IMR-90 (cell line): ENCODE data around the gene PRKCE. TPM values are rescaled to one million over a fixed set of nuclear protein-coding genes. Genes with fewer than 3 reads are reported as not detected.

Source experiments
- ATAC-seq: fragments of 200-7000 bp; cut with Tn5 transposase; 2 replicates; pipeline ENCODE4 v1.9.1; 2020; ENCODE audit warnings: low read depth, mild to moderate bottlenecking, moderate library complexity
- BruUV-seq: library from RNA; stranded (reverse); fragments of 400-500 nt; replicated peaks from 2 replicates; lab custom pipeline; 2021; lab: Mats Ljungman, UMichigan
- CTCF ChIA-PET: fragments of 300-600 bp; formaldehyde crosslinking; extraction: SDS; loops from one replicate; lab custom pipeline; 2021; ENCODE audit warnings: antibody characterized with exemption; lab: Yijun Ruan, JAX
- POLR2A ChIA-PET: fragments of 300-600 bp; sonication (Branson Sonifier 250); formaldehyde crosslinking; loops from one replicate; lab custom pipeline; 2022; ENCODE audit warnings: antibody characterized with exemption; ENCODE audit not compliant: unreplicated experiment; lab: Charles Lee
- DNase-seq: peaks from one replicate; pipeline ENCODE4 v3.0.0; 2013
- H2AFZ ChIP-seq: replicated peaks from 2 replicates; pipeline ENCODE3; 2013; ENCODE audit warnings: low read length, mild to moderate bottlenecking; ENCODE audit not compliant: poor library complexity
- H2AK5ac ChIP-seq: 2 replicates; pipeline ENCODE4 v1.6.1; 2013; ENCODE audit warnings: low read depth, low read length, inconsistent platforms
- H2AK9ac ChIP-seq: replicated peaks from 2 replicates; pipeline ENCODE3; 2013; ENCODE audit warnings: mild to moderate bottlenecking, low read depth, low read length, moderate library complexity; ENCODE audit not compliant: poor library complexity
- H2BK120ac ChIP-seq: 2 replicates; pipeline ENCODE4 v1.6.1; 2013; ENCODE audit warnings: low read depth, low read length, inconsistent platforms
- H2BK15ac ChIP-seq: 3 replicates; pipeline ENCODE4 v1.6.1; 2013; ENCODE audit warnings: low read depth, low read length, inconsistent platforms
- H2BK20ac ChIP-seq: 2 replicates; pipeline ENCODE4 v1.6.1; 2013; ENCODE audit warnings: low read depth, mild to moderate bottlenecking, inconsistent platforms, low read length, moderate library complexity
- H2BK5ac ChIP-seq: 2 replicates; pipeline ENCODE4 v1.6.1; 2013; ENCODE audit warnings: mild to moderate bottlenecking, low read depth, low read length, inconsistent platforms; ENCODE audit not compliant: poor library complexity, severe bottlenecking
- H3K14ac ChIP-seq: replicated peaks from 2 replicates; pipeline ENCODE4 v1.6.1; 2013; ENCODE audit warnings: low read depth, low read length, inconsistent platforms
- H3K18ac ChIP-seq: 2 replicates; pipeline ENCODE4 v1.6.1; 2013; ENCODE audit warnings: low read depth, low read length, control low read depth
- H3K23ac ChIP-seq: 2 replicates; pipeline ENCODE4 v1.6.1; 2013; ENCODE audit warnings: low read depth, low read length, inconsistent platforms
- H3K27ac ChIP-seq: 2 replicates; pipeline ENCODE4 v1.5.1; 2013; ENCODE audit warnings: mild to moderate bottlenecking, control low read depth, low read length; ENCODE audit not compliant: insufficient read depth
- H3K27me3 ChIP-seq: 2 replicates; pipeline ENCODE4 v1.6.1; 2013; ENCODE audit warnings: low read length; ENCODE audit not compliant: control insufficient read depth, insufficient read depth
- H3K36me3 ChIP-seq: 2 replicates; pipeline ENCODE4 v1.6.1; 2013; ENCODE audit warnings: low read length, mixed read lengths; ENCODE audit not compliant: control insufficient read depth, insufficient read depth
- H3K4ac ChIP-seq: 2 replicates; pipeline ENCODE4 v1.6.1; 2013; ENCODE audit warnings: low read depth, low read length, inconsistent platforms
- H3K4me1 ChIP-seq: 2 replicates; pipeline ENCODE4 v1.6.1; 2013; ENCODE audit warnings: low read length, mixed read lengths; ENCODE audit not compliant: control insufficient read depth, insufficient read depth
- H3K4me2 ChIP-seq: 2 replicates; pipeline ENCODE4 v1.6.1; 2013; ENCODE audit warnings: low read depth, mild to moderate bottlenecking, control low read depth, low read length, moderate library complexity
- H3K4me3 ChIP-seq: 2 replicates; pipeline ENCODE4 v1.5.1; 2013; ENCODE audit warnings: low read depth, mild to moderate bottlenecking, control low read depth, low read length, moderate library complexity; ENCODE audit not compliant: insufficient read depth
- H3K56ac ChIP-seq: 2 replicates; pipeline ENCODE4 v1.6.1; 2013; ENCODE audit warnings: low read length, inconsistent platforms; ENCODE audit not compliant: insufficient read depth; ENCODE audit errors: extremely low read depth
- H3K79me1 ChIP-seq, 2 experiments: 2 replicates each; pipeline ENCODE4 v1.6.1; 2013; ENCODE audit warnings: low read length in 2 of 2, inconsistent platforms in 1 of 2, low read depth in 1 of 2
- H3K9ac ChIP-seq: 2 replicates; pipeline ENCODE4 v1.6.1; 2013; ENCODE audit warnings: low read depth, low read length, control low read depth
- H3K9me1 ChIP-seq: 2 replicates; pipeline ENCODE4 v1.6.1; 2013; ENCODE audit warnings: low read length, inconsistent platforms; ENCODE audit not compliant: insufficient read depth
- H3K9me3 ChIP-seq: 2 replicates; pipeline ENCODE4 v1.6.1; 2013; ENCODE audit warnings: low read length; ENCODE audit not compliant: control insufficient read depth, insufficient read depth
- H4K20me1 ChIP-seq: 2 replicates; pipeline ENCODE4 v1.6.1; 2013; ENCODE audit warnings: low read length, inconsistent platforms; ENCODE audit not compliant: insufficient read depth
- H4K5ac ChIP-seq: 2 replicates; pipeline ENCODE4 v1.6.1; 2013; ENCODE audit warnings: mild to moderate bottlenecking, low read depth, low read length, control low read depth
- H4K8ac ChIP-seq, 2 experiments: 2 replicates each; pipeline ENCODE4 v1.6.1; 2013; ENCODE audit warnings: low read depth in 2 of 2, low read length in 2 of 2, control low read depth in 1 of 2, inconsistent platforms in 1 of 2
- H4K91ac ChIP-seq: 2 replicates; pipeline ENCODE4 v1.6.1; 2013; ENCODE audit warnings: low read depth, low read length, inconsistent platforms; ENCODE audit not compliant: insufficient read depth
- BHLHE40 ChIP-seq: fragments of 150-350 bp; IDR thresholded peaks from 2 replicates; pipeline ENCODE4 v1.6.1; 2016; ENCODE audit warnings: mild to moderate bottlenecking, low read depth, low read length
- CHD1 ChIP-seq: IDR thresholded peaks from 2 replicates; pipeline ENCODE4 v1.6.1; 2012; ENCODE audit warnings: low read depth, low read length, improper control_type of control experiment
- FOS ChIP-seq: fragments of 150-350 bp; IDR thresholded peaks from 2 replicates; pipeline ENCODE4 v1.6.1; 2016; ENCODE audit warnings: low read depth, low read length
- MAFK ChIP-seq: IDR thresholded peaks from 2 replicates; pipeline ENCODE4 v1.6.1; 2012; ENCODE audit warnings: low read depth, low read length, improper control_type of control experiment
- MAZ ChIP-seq: IDR thresholded peaks from 2 replicates; pipeline ENCODE4 v1.6.1; 2012; ENCODE audit warnings: low read depth, mild to moderate bottlenecking, low read length, improper control_type of control experiment, moderate library complexity, borderline replicate concordance
- MXI1 ChIP-seq: IDR thresholded peaks from 2 replicates; pipeline ENCODE4 v1.6.1; 2012; ENCODE audit warnings: low read depth, mild to moderate bottlenecking, low read length, moderate library complexity, borderline replicate concordance
- NFE2L2 ChIP-seq: fragments of 150-350 bp; IDR thresholded peaks from 2 replicates; pipeline ENCODE4 v1.6.1; 2016; ENCODE audit warnings: low read depth, mild to moderate bottlenecking, low read length
- POLR2A ChIP-seq: IDR thresholded peaks from 2 replicates; pipeline ENCODE4 v1.6.1; 2012; ENCODE audit warnings: mild to moderate bottlenecking, low read depth, low read length
- RAD21 ChIP-seq: IDR thresholded peaks from 2 replicates; pipeline ENCODE4 v1.6.1; 2012; ENCODE audit warnings: low read length, improper control_type of control experiment
- RCOR1 ChIP-seq: IDR thresholded peaks from 2 replicates; pipeline ENCODE4 v1.6.1; 2012; ENCODE audit warnings: mild to moderate bottlenecking, low read length, improper control_type of control experiment; ENCODE audit not compliant: insufficient replicate concordance
- RFX5 ChIP-seq: IDR thresholded peaks from 2 replicates; pipeline ENCODE4 v1.8.0; 2012; ENCODE audit warnings: low read depth, mild to moderate bottlenecking, low read length, moderate library complexity
- SMC3 ChIP-seq: fragments of 150-350 bp; IDR thresholded peaks from 2 replicates; pipeline ENCODE4 v1.6.1; 2016; ENCODE audit warnings: low read depth, mild to moderate bottlenecking, antibody characterized with exemption, low read length, moderate library complexity
- WGBS, 2 experiments: methylation state at CpG; one replicate each; pipeline versions ENCODE4 v1.1.5 to v1.1.7; 2013; ENCODE audit warnings: missing lambda C conversion rate in 2 of 2; ENCODE audit not compliant: insufficient read length in 1 of 2; ENCODE audit errors: extremely low coverage in 2 of 2; 5-methylcytosine and 5-hydroxymethylcytosine counted together
- dilution Hi-C: fragments of 300-500 bp; cut with HindIII; formaldehyde crosslinking; loops from one replicate; pipeline ENCODE4 v1.14.3; 2018; ENCODE audit warnings: low sequenced_read_pairs; ENCODE audit not compliant: unreplicated experiment
- in situ Hi-C: fragments of 300-500 bp; cut with MboI; formaldehyde crosslinking; loops from 3 replicates; pipeline ENCODE4 v1.14.3; 2019; ENCODE audit warnings: low sequenced_read_pairs, inconsistent platforms, mixed read lengths
- intact Hi-C: fragments of 100-400 bp; cut with micrococcal nuclease; formaldehyde crosslinking; loops from 2 replicates; pipeline ENCODE4 v1.10.0; 2022
- polyA plus RNA-seq, 3 experiments: library from polyadenylated mRNA; depleted of rRNA; stranded (reverse); fragments of >200 nt; gene quantifications; 2 replicates each; pipeline ENCODE4 v1.2.3, GENCODE V29; 2012; ENCODE audit warnings: low replicate concordance in 1 of 3
- total RNA-seq: library from RNA; depleted of rRNA; stranded (reverse); fragments of >200 nt; gene quantifications from 2 replicates; pipeline ENCODE4 v1.2.3, GENCODE V29; 2012
- TF ChIP-seq, protein P1 (sequence below): fragments of 150-350 bp; IDR thresholded peaks from 2 replicates; pipeline ENCODE4 v1.6.1; 2016; ENCODE audit warnings: low read depth, mild to moderate bottlenecking, low read length, moderate library complexity, borderline replicate concordance
- TF ChIP-seq, protein P2 (sequence below): fragments of 150-350 bp; IDR thresholded peaks from 2 replicates; pipeline ENCODE4 v1.6.1; 2017; ENCODE audit warnings: mild to moderate bottlenecking, antibody characterized with exemption, low read length, low read depth
- TF ChIP-seq, protein P3 (sequence below): conservative IDR thresholded peaks from 2 replicates; pipeline ENCODE4 v1.5.1; 2012; ENCODE audit warnings: mild to moderate bottlenecking, low read depth, low read length, improper control_type of control experiment

PRKCE gene
- total and polyA plus RNA-seq, 2 of the 4 experiments (the other 2 are of a cell fraction): 8.1 to 32.4 TPM

DNA sequence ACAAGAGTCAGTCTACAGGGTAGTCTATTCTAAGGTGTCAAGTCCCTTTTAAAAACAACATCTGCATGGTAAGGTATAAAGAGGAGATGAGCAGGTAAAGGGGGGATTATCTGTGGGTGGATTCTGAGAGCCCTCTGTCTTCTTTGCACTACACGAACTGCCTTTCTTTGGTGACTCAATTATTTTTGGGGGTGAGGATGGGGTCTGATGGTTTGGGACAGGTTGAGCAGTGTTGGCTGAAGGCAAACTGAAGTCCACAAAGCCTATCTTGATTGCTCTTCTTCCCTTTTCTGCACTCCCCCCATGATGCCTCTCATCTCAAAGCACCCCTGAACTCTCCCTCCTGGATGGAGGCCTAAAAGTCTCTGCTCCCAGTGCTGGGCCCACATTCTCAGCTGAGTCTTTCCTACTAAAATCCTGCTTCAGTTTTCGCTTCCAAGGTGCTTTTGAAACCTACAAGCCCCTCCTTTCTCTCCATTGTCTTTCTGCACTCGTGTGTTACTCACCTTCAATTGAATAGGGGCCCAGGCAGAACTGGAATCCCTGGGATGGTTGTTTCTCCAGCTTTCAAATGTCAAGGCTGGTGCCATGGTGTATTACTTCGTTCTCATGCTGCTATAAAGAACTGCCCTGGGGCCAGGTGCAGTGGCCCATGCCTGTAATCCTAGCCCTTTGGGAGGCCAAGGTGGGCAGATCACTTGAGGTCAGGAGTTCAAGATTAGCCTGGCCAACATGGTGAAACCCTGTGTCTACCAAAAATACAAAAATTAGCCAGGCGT is 64.3 kb downstream of the PRKCE start:
- no peak overlapping the region for H3K23ac ChIP-seq
- no peak overlapping the region for H3K18ac ChIP-seq
- H2BK20ac ChIP-seq: no peak overlapping the region
- no peak for ATAC-seq
- no peaks in the 10 kb centered on the region for H3K9me3 ChIP-seq
- no peak overlapping the region for H3K56ac ChIP-seq
- ChIA-PET POLR2A (no interaction called here), CTCF (no interaction called here)
- H4K20me1 ChIP-seq: 0 out of 2 replicates have a peak, but pooled peaks cover 11% of the 10 kb centered on the region
- H2BK15ac ChIP-seq: no peak overlapping the region
- no peak overlapping the region for H4K8ac ChIP-seq
- in situ Hi-C loops: no loop called here
- no peaks in the 10 kb centered on the region for H3K36me3 ChIP-seq
- H4K5ac ChIP-seq: no peak overlapping the region
- no peak overlapping the region for H2AK5ac ChIP-seq
- dilution Hi-C loops: no loop called here
- BruUV-seq: no TSS peak
- H3K4me3 ChIP-seq: no peak overlapping the region
- 86% methylated on average over 1 of the region's 5 CpGs; no CpG with 5 or more reads in 1 of the 2 experiments for WGBS, 2 experiments
- no peak overlapping the region for H3K4me2 ChIP-seq
- H3K9me1 ChIP-seq: peaks cover 13% of the 10 kb centered on the region
- H3K4ac ChIP-seq: no peak overlapping the region
- peaks cover 4 to 19% of the 10 kb centered on the region in 2 experiments; a peak in 3 of 4 replicates for H3K79me1 ChIP-seq
- no peak overlapping the region for H3K27ac ChIP-seq
- H3K27me3 ChIP-seq: no peaks in the 10 kb centered on the region
- H2BK5ac ChIP-seq: no peak overlapping the region
- no peak overlapping the region for H2BK120ac ChIP-seq
- H3K9ac ChIP-seq: no peak overlapping the region
- no peak overlapping the region for H2AK9ac ChIP-seq
- no peak for DNase-seq
- no peak overlapping the region for H3K14ac ChIP-seq
- intact Hi-C loops: no loop called here
- no peak overlapping the region for H4K91ac ChIP-seq
- H2AFZ ChIP-seq: no peak overlapping the region
- no peaks in the 10 kb centered on the region for H3K4me1 ChIP-seq
- TF ChIP-seq FOS: no peak
- TF ChIP-seq BHLHE40: no peak
- TF ChIP-seq, protein P1, sequence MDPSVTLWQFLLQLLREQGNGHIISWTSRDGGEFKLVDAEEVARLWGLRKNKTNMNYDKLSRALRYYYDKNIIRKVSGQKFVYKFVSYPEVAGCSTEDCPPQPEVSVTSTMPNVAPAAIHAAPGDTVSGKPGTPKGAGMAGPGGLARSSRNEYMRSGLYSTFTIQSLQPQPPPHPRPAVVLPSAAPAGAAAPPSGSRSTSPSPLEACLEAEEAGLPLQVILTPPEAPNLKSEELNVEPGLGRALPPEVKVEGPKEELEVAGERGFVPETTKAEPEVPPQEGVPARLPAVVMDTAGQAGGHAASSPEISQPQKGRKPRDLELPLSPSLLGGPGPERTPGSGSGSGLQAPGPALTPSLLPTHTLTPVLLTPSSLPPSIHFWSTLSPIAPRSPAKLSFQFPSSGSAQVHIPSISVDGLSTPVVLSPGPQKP: no peak
- TF ChIP-seq NFE2L2: no peak
- TF ChIP-seq MAFK: no peak
- TF ChIP-seq MXI1: no peak
- TF ChIP-seq, protein P2, sequence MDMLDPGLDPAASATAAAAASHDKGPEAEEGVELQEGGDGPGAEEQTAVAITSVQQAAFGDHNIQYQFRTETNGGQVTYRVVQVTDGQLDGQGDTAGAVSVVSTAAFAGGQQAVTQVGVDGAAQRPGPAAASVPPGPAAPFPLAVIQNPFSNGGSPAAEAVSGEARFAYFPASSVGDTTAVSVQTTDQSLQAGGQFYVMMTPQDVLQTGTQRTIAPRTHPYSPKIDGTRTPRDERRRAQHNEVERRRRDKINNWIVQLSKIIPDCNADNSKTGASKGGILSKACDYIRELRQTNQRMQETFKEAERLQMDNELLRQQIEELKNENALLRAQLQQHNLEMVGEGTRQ: no peak
- TF ChIP-seq RAD21: no peak
- TF ChIP-seq RCOR1: no peak
- TF ChIP-seq, protein P3, sequence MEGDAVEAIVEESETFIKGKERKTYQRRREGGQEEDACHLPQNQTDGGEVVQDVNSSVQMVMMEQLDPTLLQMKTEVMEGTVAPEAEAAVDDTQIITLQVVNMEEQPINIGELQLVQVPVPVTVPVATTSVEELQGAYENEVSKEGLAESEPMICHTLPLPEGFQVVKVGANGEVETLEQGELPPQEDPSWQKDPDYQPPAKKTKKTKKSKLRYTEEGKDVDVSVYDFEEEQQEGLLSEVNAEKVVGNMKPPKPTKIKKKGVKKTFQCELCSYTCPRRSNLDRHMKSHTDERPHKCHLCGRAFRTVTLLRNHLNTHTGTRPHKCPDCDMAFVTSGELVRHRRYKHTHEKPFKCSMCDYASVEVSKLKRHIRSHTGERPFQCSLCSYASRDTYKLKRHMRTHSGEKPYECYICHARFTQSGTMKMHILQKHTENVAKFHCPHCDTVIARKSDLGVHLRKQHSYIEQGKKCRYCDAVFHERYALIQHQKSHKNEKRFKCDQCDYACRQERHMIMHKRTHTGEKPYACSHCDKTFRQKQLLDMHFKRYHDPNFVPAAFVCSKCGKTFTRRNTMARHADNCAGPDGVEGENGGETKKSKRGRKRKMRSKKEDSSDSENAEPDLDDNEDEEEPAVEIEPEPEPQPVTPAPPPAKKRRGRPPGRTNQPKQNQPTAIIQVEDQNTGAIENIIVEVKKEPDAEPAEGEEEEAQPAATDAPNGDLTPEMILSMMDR: no peak
- TF ChIP-seq SMC3: no peak
- TF ChIP-seq CHD1: no peak
- no peak for TF ChIP-seq RFX5
- TF ChIP-seq POLR2A: no peak
- TF ChIP-seq MAZ: no peak
